Fibroblast of the aortic adventitia (primary cell): Measurements from ENCODE around the gene CYS1. TPM values are rescaled to one million over a fixed set of nuclear protein-coding genes. Genes with fewer than 3 reads are reported as not detected.
"Not testable (repeated sequence)": the region's sequence is repeated elsewhere in the genome, so short reads cannot be mapped to it uniquely, and the experiment has no call there.

ENCODE experiments used
- DNase-seq: peaks from one replicate; pipeline ENCODE4 v3.0.0-alpha.2; 2010; ENCODE audit warnings: low read depth
- H3K4me3 ChIP-seq: 2 replicates; pipeline ENCODE4 v1.5.1; 2011; ENCODE audit warnings: low read depth, mild to moderate bottlenecking, control low read depth, low read length, moderate library complexity
- total RNA-seq: library from RNA; depleted of rRNA; stranded (reverse); fragments of >200 nt; gene quantifications from 2 replicates; pipeline ENCODE4 v1.2.3, GENCODE V29; 2012; ENCODE audit warnings: low replicate concordance
- TF ChIP-seq, protein P1 (sequence below): IDR thresholded peaks from 2 replicates; pipeline ENCODE4 v1.5.1; 2011; ENCODE audit warnings: mild to moderate bottlenecking, low read length, control low read depth, inconsistent platforms; ENCODE audit not compliant: insufficient read depth

Gene CYS1
- total RNA-seq, 1 donor = 3.2 TPM

DNA sequence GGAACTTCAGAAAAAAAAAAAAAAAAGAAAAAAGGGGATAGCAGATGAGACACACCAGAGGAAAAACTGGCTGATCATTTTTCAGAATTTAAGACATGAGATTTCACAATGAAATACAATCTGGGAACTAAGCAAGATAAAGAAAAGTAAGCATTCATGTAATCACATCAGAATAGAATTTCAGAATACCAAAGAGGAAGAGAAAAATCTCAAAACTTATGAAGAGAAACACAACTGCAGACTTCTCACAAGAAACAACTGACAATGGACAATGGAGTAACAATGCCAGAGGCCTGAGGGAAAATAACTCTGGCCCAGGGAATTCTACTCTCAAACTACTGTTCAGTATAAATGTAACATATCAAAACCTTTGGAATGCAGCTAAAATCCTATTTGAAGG, 29.1 kb upstream of the CYS1 start:
- no peak overlapping the region for H3K4me3 ChIP-seq
- TF ChIP-seq, protein P1, sequence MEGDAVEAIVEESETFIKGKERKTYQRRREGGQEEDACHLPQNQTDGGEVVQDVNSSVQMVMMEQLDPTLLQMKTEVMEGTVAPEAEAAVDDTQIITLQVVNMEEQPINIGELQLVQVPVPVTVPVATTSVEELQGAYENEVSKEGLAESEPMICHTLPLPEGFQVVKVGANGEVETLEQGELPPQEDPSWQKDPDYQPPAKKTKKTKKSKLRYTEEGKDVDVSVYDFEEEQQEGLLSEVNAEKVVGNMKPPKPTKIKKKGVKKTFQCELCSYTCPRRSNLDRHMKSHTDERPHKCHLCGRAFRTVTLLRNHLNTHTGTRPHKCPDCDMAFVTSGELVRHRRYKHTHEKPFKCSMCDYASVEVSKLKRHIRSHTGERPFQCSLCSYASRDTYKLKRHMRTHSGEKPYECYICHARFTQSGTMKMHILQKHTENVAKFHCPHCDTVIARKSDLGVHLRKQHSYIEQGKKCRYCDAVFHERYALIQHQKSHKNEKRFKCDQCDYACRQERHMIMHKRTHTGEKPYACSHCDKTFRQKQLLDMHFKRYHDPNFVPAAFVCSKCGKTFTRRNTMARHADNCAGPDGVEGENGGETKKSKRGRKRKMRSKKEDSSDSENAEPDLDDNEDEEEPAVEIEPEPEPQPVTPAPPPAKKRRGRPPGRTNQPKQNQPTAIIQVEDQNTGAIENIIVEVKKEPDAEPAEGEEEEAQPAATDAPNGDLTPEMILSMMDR = no peak
- DNase-seq = peak; percentile 30

DNA sequence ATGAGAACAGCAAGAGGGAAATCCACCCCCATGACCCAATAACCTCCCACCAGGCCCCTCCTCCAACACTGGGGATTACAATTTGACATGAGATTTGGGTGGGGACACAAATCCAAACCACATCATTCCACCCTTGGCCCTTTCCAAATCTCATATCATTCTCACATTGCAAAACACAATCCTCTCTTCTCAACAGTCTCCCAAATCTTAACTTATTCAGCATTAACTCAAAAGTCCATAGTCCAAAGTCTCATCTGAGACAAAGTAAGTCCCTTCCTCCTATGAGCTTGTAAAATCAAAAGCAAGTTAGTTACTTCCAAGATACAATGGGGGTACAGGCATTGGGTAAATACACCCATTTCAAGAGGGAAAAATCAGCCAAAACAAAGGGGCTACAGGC, 24.7 kb upstream of the CYS1 start:
- H3K4me3 ChIP-seq, DNase-seq: not testable (repeated sequence)

DNA sequence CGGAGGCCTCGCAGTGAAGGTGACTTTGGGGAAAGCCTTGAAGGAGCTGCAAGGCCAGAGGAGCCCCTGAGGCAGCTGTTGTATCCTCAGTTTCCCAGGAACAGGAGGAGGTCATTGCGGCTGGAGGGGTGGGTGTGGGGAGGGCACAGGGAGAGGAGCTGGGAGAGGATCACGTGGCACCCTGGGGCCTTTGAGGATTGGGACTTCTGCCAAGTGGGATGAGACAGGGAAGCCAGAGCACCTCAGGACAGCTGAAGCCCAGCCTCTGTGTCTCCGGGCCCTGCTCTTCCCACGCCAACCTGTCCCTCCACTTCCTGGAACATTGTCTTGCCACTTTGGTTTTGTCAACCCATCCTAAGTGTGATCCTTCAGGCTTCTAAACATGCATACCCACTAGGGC, 23.0 kb upstream of the CYS1 start:
- no peak overlapping the region for H3K4me3 ChIP-seq
- TF ChIP-seq, protein P1 = no peak
- no peak for DNase-seq

DNA sequence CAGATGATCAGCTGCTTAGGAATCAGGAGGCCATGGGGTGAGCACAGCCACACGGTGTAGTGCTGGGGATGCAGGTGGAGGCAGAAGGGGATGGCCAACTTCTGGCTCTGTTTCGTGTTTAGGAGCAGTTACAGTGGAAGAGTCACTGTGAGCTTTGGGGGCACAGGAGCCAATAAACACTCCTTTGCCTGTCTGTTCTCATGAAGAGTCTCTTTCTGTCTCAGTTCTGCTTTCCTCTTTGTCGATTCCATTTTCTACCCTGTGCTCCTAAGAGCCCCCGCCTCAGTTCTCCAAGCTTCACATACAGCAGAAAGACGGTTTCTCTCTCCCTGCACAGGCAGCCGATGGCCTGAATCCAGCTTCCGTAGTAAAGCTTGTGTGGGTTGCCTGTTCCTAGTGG, 21.3 kb upstream of the CYS1 start:
- TF ChIP-seq, protein P1 = no peak
- no peak for DNase-seq

DNA sequence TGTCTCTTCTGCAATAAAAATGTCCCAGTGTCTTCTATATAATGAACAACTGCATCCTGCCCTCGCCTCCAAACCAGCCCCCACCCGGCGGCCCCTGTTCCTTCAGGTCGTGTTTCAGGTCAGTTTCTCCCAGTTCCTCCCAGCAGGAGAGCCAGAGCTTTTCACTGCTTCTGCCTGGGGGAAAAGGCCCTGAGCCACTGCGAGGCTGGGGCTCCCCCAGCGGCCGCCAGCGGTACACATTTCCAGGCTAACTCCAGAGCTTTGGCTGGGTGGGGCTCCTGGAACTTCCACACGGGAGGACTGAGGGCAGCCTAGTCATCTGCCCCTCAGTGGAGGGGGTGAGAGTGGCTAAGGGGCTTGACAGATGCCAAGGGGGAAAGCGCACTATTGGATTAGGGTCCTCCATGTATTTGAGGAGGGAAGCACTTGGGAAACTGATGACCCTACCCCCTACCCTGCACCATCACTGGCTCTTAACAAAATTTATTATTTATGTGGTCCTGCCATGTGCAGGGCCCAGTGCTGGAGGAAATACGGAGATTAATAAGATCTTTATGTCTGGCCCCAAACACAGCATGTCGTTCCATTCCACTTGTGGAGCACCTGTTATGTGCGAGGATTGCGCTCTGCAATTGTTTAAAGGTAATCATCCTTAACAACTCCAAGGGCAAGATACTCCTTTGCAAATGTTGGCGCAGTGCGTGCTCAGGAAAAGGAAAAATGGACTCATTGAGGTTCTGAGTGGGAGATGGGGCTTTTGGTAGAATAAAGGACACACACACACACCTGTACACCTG, 17.3 kb upstream of the CYS1 start:
- peak; percentile 61 for DNase-seq
- no peak overlapping the region for H3K4me3 ChIP-seq
- TF ChIP-seq, protein P1 = peak; percentile 99

More for the DNA sequence above, 21.3 kb upstream of the CYS1 start:
- H3K4me3 ChIP-seq = no peak overlapping the region

DNA sequence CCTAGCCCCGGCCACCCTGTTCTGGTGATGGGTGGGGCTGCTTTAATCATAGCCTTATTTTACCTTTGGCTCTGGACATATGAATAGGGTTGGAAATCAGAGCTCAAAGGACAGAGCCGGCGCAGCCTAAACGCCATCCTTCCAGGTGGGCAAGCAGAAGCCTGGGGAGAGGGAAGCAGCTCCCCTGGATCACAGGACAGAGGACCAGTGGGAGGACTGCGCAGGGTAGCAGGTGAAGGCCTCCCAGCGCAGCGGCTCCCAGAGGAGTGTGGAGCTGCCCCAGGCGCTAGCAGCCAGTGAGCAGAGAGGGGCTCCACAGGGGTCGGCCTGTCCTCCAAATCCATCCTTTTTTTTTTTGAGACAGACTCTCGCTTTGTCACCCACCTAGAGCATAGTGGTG, 16.4 kb upstream of the CYS1 start:
- TF ChIP-seq, protein P1 = no peak

DNA sequence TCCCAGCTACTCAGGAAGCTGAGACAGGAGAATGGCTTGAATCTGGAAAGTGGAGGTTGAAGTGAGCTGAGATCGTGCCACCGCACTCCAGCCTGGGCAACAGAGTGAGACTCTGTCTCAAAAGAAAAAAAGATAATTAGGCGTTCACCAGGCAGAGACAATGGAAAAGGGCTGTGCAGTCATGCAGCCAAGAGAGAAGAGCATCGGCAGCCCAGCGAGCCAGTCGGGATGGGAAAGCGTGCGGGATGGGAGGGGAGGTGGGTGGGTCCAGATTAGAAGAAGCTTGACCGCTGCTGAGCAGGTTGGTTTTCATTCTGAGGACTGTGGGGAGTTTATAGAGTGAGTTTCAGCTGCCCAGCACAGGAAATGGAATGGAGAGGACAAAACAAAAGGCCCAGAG, 15.0 kb upstream of the CYS1 start:
- no peak overlapping the region for H3K4me3 ChIP-seq
- TF ChIP-seq, protein P1 = no peak
- no peak for DNase-seq

More for the DNA sequence above, 16.4 kb upstream of the CYS1 start:
- DNase-seq = no peak
- H3K4me3 ChIP-seq = no peak overlapping the region
